IMR-90 (cell line): Measurements from ENCODE around the gene HAUS7. TPM values are rescaled to one million over a fixed set of nuclear protein-coding genes. Genes with fewer than 3 reads are reported as not detected.

Experiments used
- ATAC-seq: fragments of 200-7000 bp; cut with Tn5 transposase; 2 replicates; pipeline ENCODE4 v1.9.1; 2020; ENCODE audit warnings: low read depth, mild to moderate bottlenecking, moderate library complexity
- BruUV-seq: library from RNA; stranded (reverse); fragments of 400-500 nt; replicated peaks from 2 replicates; lab custom pipeline; 2021; lab: Mats Ljungman, UMichigan
- CTCF ChIA-PET: fragments of 300-600 bp; formaldehyde crosslinking; extraction: SDS; loops from one replicate; lab custom pipeline; 2021; ENCODE audit warnings: antibody characterized with exemption; lab: Yijun Ruan, JAX
- POLR2A ChIA-PET: fragments of 300-600 bp; sonication (Branson Sonifier 250); formaldehyde crosslinking; loops from one replicate; lab custom pipeline; 2022; ENCODE audit warnings: antibody characterized with exemption; ENCODE audit not compliant: unreplicated experiment; lab: Charles Lee
- DNase-seq: peaks from one replicate; pipeline ENCODE4 v3.0.0; 2013
- H2AFZ ChIP-seq: replicated peaks from 2 replicates; pipeline ENCODE3; 2013; ENCODE audit warnings: low read length, mild to moderate bottlenecking; ENCODE audit not compliant: poor library complexity
- H2AK5ac ChIP-seq: 2 replicates; pipeline ENCODE4 v1.6.1; 2013; ENCODE audit warnings: low read depth, low read length, inconsistent platforms
- H2AK9ac ChIP-seq: replicated peaks from 2 replicates; pipeline ENCODE3; 2013; ENCODE audit warnings: mild to moderate bottlenecking, low read depth, low read length, moderate library complexity; ENCODE audit not compliant: poor library complexity
- H2BK120ac ChIP-seq: 2 replicates; pipeline ENCODE4 v1.6.1; 2013; ENCODE audit warnings: low read depth, low read length, inconsistent platforms
- H2BK15ac ChIP-seq: 3 replicates; pipeline ENCODE4 v1.6.1; 2013; ENCODE audit warnings: low read depth, low read length, inconsistent platforms
- H2BK20ac ChIP-seq: 2 replicates; pipeline ENCODE4 v1.6.1; 2013; ENCODE audit warnings: low read depth, mild to moderate bottlenecking, inconsistent platforms, low read length, moderate library complexity
- H2BK5ac ChIP-seq: 2 replicates; pipeline ENCODE4 v1.6.1; 2013; ENCODE audit warnings: mild to moderate bottlenecking, low read depth, low read length, inconsistent platforms; ENCODE audit not compliant: poor library complexity, severe bottlenecking
- H3K14ac ChIP-seq: replicated peaks from 2 replicates; pipeline ENCODE4 v1.6.1; 2013; ENCODE audit warnings: low read depth, low read length, inconsistent platforms
- H3K18ac ChIP-seq: 2 replicates; pipeline ENCODE4 v1.6.1; 2013; ENCODE audit warnings: low read depth, low read length, control low read depth
- H3K23ac ChIP-seq: 2 replicates; pipeline ENCODE4 v1.6.1; 2013; ENCODE audit warnings: low read depth, low read length, inconsistent platforms
- H3K27ac ChIP-seq: 2 replicates; pipeline ENCODE4 v1.5.1; 2013; ENCODE audit warnings: mild to moderate bottlenecking, control low read depth, low read length; ENCODE audit not compliant: insufficient read depth
- H3K27me3 ChIP-seq: 2 replicates; pipeline ENCODE4 v1.6.1; 2013; ENCODE audit warnings: low read length; ENCODE audit not compliant: control insufficient read depth, insufficient read depth
- H3K36me3 ChIP-seq: 2 replicates; pipeline ENCODE4 v1.6.1; 2013; ENCODE audit warnings: low read length, mixed read lengths; ENCODE audit not compliant: control insufficient read depth, insufficient read depth
- H3K4ac ChIP-seq: 2 replicates; pipeline ENCODE4 v1.6.1; 2013; ENCODE audit warnings: low read depth, low read length, inconsistent platforms
- H3K4me1 ChIP-seq: 2 replicates; pipeline ENCODE4 v1.6.1; 2013; ENCODE audit warnings: low read length, mixed read lengths; ENCODE audit not compliant: control insufficient read depth, insufficient read depth
- H3K4me2 ChIP-seq: 2 replicates; pipeline ENCODE4 v1.6.1; 2013; ENCODE audit warnings: low read depth, mild to moderate bottlenecking, control low read depth, low read length, moderate library complexity
- H3K4me3 ChIP-seq: 2 replicates; pipeline ENCODE4 v1.5.1; 2013; ENCODE audit warnings: low read depth, mild to moderate bottlenecking, control low read depth, low read length, moderate library complexity; ENCODE audit not compliant: insufficient read depth
- H3K56ac ChIP-seq: 2 replicates; pipeline ENCODE4 v1.6.1; 2013; ENCODE audit warnings: low read length, inconsistent platforms; ENCODE audit not compliant: insufficient read depth; ENCODE audit errors: extremely low read depth
- H3K79me1 ChIP-seq, 2 experiments: 2 replicates each; pipeline ENCODE4 v1.6.1; 2013; ENCODE audit warnings: low read length in 2 of 2, inconsistent platforms in 1 of 2, low read depth in 1 of 2
- H3K9ac ChIP-seq: 2 replicates; pipeline ENCODE4 v1.6.1; 2013; ENCODE audit warnings: low read depth, low read length, control low read depth
- H3K9me1 ChIP-seq: 2 replicates; pipeline ENCODE4 v1.6.1; 2013; ENCODE audit warnings: low read length, inconsistent platforms; ENCODE audit not compliant: insufficient read depth
- H3K9me3 ChIP-seq: 2 replicates; pipeline ENCODE4 v1.6.1; 2013; ENCODE audit warnings: low read length; ENCODE audit not compliant: control insufficient read depth, insufficient read depth
- H4K20me1 ChIP-seq: 2 replicates; pipeline ENCODE4 v1.6.1; 2013; ENCODE audit warnings: low read length, inconsistent platforms; ENCODE audit not compliant: insufficient read depth
- H4K5ac ChIP-seq: 2 replicates; pipeline ENCODE4 v1.6.1; 2013; ENCODE audit warnings: mild to moderate bottlenecking, low read depth, low read length, control low read depth
- H4K8ac ChIP-seq, 2 experiments: 2 replicates each; pipeline ENCODE4 v1.6.1; 2013; ENCODE audit warnings: low read depth in 2 of 2, low read length in 2 of 2, control low read depth in 1 of 2, inconsistent platforms in 1 of 2
- H4K91ac ChIP-seq: 2 replicates; pipeline ENCODE4 v1.6.1; 2013; ENCODE audit warnings: low read depth, low read length, inconsistent platforms; ENCODE audit not compliant: insufficient read depth
- BHLHE40 ChIP-seq: fragments of 150-350 bp; IDR thresholded peaks from 2 replicates; pipeline ENCODE4 v1.6.1; 2016; ENCODE audit warnings: mild to moderate bottlenecking, low read depth, low read length
- CEBPB ChIP-seq: IDR thresholded peaks from 2 replicates; pipeline ENCODE4 v1.6.1; 2012; ENCODE audit warnings: low read depth, low read length, improper control_type of control experiment
- CHD1 ChIP-seq: IDR thresholded peaks from 2 replicates; pipeline ENCODE4 v1.6.1; 2012; ENCODE audit warnings: low read depth, low read length, improper control_type of control experiment
- CTCF ChIP-seq: conservative IDR thresholded peaks from 2 replicates; pipeline ENCODE4 v1.5.1; 2012; ENCODE audit warnings: mild to moderate bottlenecking, low read depth, low read length, improper control_type of control experiment
- MAZ ChIP-seq: IDR thresholded peaks from 2 replicates; pipeline ENCODE4 v1.6.1; 2012; ENCODE audit warnings: low read depth, mild to moderate bottlenecking, low read length, improper control_type of control experiment, moderate library complexity, borderline replicate concordance
- MXI1 ChIP-seq: IDR thresholded peaks from 2 replicates; pipeline ENCODE4 v1.6.1; 2012; ENCODE audit warnings: low read depth, mild to moderate bottlenecking, low read length, moderate library complexity, borderline replicate concordance
- NFE2L2 ChIP-seq: fragments of 150-350 bp; IDR thresholded peaks from 2 replicates; pipeline ENCODE4 v1.6.1; 2016; ENCODE audit warnings: low read depth, mild to moderate bottlenecking, low read length
- RAD21 ChIP-seq: IDR thresholded peaks from 2 replicates; pipeline ENCODE4 v1.6.1; 2012; ENCODE audit warnings: low read length, improper control_type of control experiment
- RCOR1 ChIP-seq: IDR thresholded peaks from 2 replicates; pipeline ENCODE4 v1.6.1; 2012; ENCODE audit warnings: mild to moderate bottlenecking, low read length, improper control_type of control experiment; ENCODE audit not compliant: insufficient replicate concordance
- RFX5 ChIP-seq: IDR thresholded peaks from 2 replicates; pipeline ENCODE4 v1.8.0; 2012; ENCODE audit warnings: low read depth, mild to moderate bottlenecking, low read length, moderate library complexity
- SMC3 ChIP-seq: fragments of 150-350 bp; IDR thresholded peaks from 2 replicates; pipeline ENCODE4 v1.6.1; 2016; ENCODE audit warnings: low read depth, mild to moderate bottlenecking, antibody characterized with exemption, low read length, moderate library complexity
- USF2 ChIP-seq: fragments of 150-350 bp; IDR thresholded peaks from 2 replicates; pipeline ENCODE4 v1.6.1; 2017; ENCODE audit warnings: mild to moderate bottlenecking, antibody characterized with exemption, low read length, low read depth
- WGBS, 2 experiments: methylation state at CpG; one replicate each; pipeline versions ENCODE4 v1.1.5 to v1.1.7; 2013; ENCODE audit warnings: missing lambda C conversion rate in 2 of 2; ENCODE audit not compliant: insufficient read length in 1 of 2; ENCODE audit errors: extremely low coverage in 2 of 2; 5-methylcytosine and 5-hydroxymethylcytosine counted together
- dilution Hi-C: fragments of 300-500 bp; cut with HindIII; formaldehyde crosslinking; loops from one replicate; pipeline ENCODE4 v1.14.3; 2018; ENCODE audit warnings: low sequenced_read_pairs; ENCODE audit not compliant: unreplicated experiment
- in situ Hi-C: fragments of 300-500 bp; cut with MboI; formaldehyde crosslinking; loops from 3 replicates; pipeline ENCODE4 v1.14.3; 2019; ENCODE audit warnings: low sequenced_read_pairs, inconsistent platforms, mixed read lengths
- intact Hi-C: fragments of 100-400 bp; cut with micrococcal nuclease; formaldehyde crosslinking; loops from 2 replicates; pipeline ENCODE4 v1.10.0; 2022
- polyA plus RNA-seq, 3 experiments: library from polyadenylated mRNA; depleted of rRNA; stranded (reverse); fragments of >200 nt; gene quantifications; 2 replicates each; pipeline ENCODE4 v1.2.3, GENCODE V29; 2012; ENCODE audit warnings: low replicate concordance in 1 of 3
- total RNA-seq: library from RNA; depleted of rRNA; stranded (reverse); fragments of >200 nt; gene quantifications from 2 replicates; pipeline ENCODE4 v1.2.3, GENCODE V29; 2012

The HAUS7 gene
- total and polyA plus RNA-seq, 2 of the 4 experiments (the other 2 are of a cell fraction), result 10.8 to 25.9 TPM

GRCh38 chrX:153517423-153517822 is 47.0 kb upstream of the HAUS7 start, which contains the start of gene ATP2B3:
Gene ATP2B3, plus strand, starts transcription at chrX:153517642. Its CDS starts 18,606 bp downstream, at chrX:153536248.
- no peak for ATAC-seq
- H4K20me1 ChIP-seq, result no peaks in the 10 kb centered on the region
- no peak within 1 kb of the TSS for H3K9ac ChIP-seq
- H4K91ac ChIP-seq, result no peak within 1 kb of the TSS
- H3K27ac ChIP-seq, result no peak within 1 kb of the TSS
- in situ Hi-C loops, result no loop called here
- dilution Hi-C loops, result no loop called here
- H3K9me3 ChIP-seq, result no peaks in the 10 kb centered on the region
- no peak for TF ChIP-seq USF2
- no peak for TF ChIP-seq RFX5
- no peak for TF ChIP-seq RCOR1
- TF ChIP-seq CHD1, result no peak
- TF ChIP-seq MAZ, result no peak
- no peak for TF ChIP-seq SMC3
- no peak for TF ChIP-seq BHLHE40
- TF ChIP-seq MXI1, result no peak
- TF ChIP-seq CTCF, result no peak
- TF ChIP-seq CEBPB, result no peak
- no peak for TF ChIP-seq RAD21
- TF ChIP-seq NFE2L2, result no peak
- peaks cover 2% of the 10 kb centered on the region; the same call in 1 of the 2 replicates for H3K4me1 ChIP-seq
- no peak within 1 kb of the TSS for H2AK9ac ChIP-seq
- DNase-seq, result no peak
- WGBS, 2 experiments, result 23% methylated on average over 6 of the region's 50 CpGs; no CpG with 5 or more reads in 1 of the 2 experiments
- intact Hi-C loops, result no loop called here
- no peak within 1 kb of the TSS for H2BK120ac ChIP-seq
- H4K5ac ChIP-seq, result no peak within 1 kb of the TSS
- no peak within 1 kb of the TSS for H3K23ac ChIP-seq
- H3K4me3 ChIP-seq, result no peak within 1 kb of the TSS
- no peak within 1 kb of the TSS for H3K18ac ChIP-seq
- H2BK15ac ChIP-seq, result no peak within 1 kb of the TSS
- H3K14ac ChIP-seq, result no peak within 1 kb of the TSS
- peaks cover 27% of the 10 kb centered on the region for H3K27me3 ChIP-seq
- CTCF ChIA-PET, result no interaction called here
- POLR2A ChIA-PET, result no interaction called here
- no peaks in the 10 kb centered on the region for H3K36me3 ChIP-seq
- H4K8ac ChIP-seq, result no peak within 1 kb of the TSS
- H2BK5ac ChIP-seq, result no peak within 1 kb of the TSS
- H2BK20ac ChIP-seq, result no peak within 1 kb of the TSS
- no peak within 1 kb of the TSS for H2AK5ac ChIP-seq
- no TSS peak for BruUV-seq
- no peak within 1 kb of the TSS for H3K4me2 ChIP-seq
- H3K4ac ChIP-seq, result no peak within 1 kb of the TSS
- no peak within 1 kb of the TSS for H2AFZ ChIP-seq
- H3K56ac ChIP-seq, result no peak within 1 kb of the TSS
- H3K9me1 ChIP-seq, result no peaks in the 10 kb centered on the region; the same call in 1 of the 2 replicates
- no peaks in the 10 kb centered on the region for H3K79me1 ChIP-seq
